NK-92 treated with Interleukin-12 subunit alpha and Interleukin-12 subunit beta, amount 100 ng/mL, for 24 hours (cell line): ENCODE measurements around the gene POMT2.
"Not testable (repeated sequence)": the region's sequence is repeated elsewhere in the genome, so short reads cannot be mapped to it uniquely, and the experiment has no call there.

Source experiments
- DNase-seq: peaks from one replicate; lab custom pipeline; 2025; lab: John Stamatoyannopoulos, UW

POMT2 gene, protein sequence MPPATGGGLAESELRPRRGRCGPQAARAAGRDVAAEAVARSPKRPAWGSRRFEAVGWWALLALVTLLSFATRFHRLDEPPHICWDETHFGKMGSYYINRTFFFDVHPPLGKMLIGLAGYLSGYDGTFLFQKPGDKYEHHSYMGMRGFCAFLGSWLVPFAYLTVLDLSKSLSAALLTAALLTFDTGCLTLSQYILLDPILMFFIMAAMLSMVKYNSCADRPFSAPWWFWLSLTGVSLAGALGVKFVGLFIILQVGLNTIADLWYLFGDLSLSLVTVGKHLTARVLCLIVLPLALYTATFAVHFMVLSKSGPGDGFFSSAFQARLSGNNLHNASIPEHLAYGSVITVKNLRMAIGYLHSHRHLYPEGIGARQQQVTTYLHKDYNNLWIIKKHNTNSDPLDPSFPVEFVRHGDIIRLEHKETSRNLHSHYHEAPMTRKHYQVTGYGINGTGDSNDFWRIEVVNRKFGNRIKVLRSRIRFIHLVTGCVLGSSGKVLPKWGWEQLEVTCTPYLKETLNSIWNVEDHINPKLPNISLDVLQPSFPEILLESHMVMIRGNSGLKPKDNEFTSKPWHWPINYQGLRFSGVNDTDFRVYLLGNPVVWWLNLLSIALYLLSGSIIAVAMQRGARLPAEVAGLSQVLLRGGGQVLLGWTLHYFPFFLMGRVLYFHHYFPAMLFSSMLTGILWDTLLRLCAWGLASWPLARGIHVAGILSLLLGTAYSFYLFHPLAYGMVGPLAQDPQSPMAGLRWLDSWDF

GRCh38 chr14:77320238-77320935 is at the start of gene POMT2:
POMT2 (minus strand) TSS chr14:77320883; CDS start chr14:77320681, 202 bp downstream.
- peak; percentile 88 for DNase-seq

GRCh38 chr14:77369285-77369684 is 48.6 kb upstream of the POMT2 start:
- DNase-seq: no peak

- DNase-seq: no peak
Observed at GRCh38 chr14:77364146-77364545, 43.5 kb upstream of the POMT2 start.

- DNase-seq: no peak
Observed at GRCh38 chr14:77359626-77360025, 38.9 kb upstream of the POMT2 start.

DNA sequence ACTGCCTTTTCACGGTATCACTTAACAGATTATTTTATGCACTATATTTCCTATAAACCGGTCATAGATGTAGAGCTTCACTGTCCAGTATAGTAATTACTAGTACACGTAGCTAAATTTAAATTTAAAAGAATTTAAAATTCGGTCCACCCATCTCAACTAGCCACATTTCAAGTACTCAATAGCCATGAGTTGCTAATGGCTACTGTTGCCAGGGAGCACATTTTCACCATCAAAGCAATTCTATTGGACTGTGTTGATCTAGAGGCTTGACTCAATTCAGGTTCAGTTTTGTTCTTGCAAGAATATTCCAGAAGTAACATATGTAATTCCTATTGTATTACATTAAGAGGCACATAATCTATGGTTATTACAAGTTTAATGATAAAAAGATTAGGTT is 36.2 kb upstream of the POMT2 start:
- DNase-seq: no peak

GRCh38 chr14:77355811-77356210 is 35.1 kb upstream of the POMT2 start:
- DNase-seq: no peak

- DNase-seq: no peak
Observed at GRCh38 chr14:77353469-77354141, 32.9 kb upstream of the POMT2 start.

- DNase-seq: no peak
Observed at GRCh38 chr14:77347751-77348150, 27.1 kb upstream of the POMT2 start.

GRCh38 chr14:77346495-77346894 is 25.8 kb upstream of the POMT2 start:
- DNase-seq: no peak

GRCh38 chr14:77344377-77344996 is 23.8 kb upstream of the POMT2 start:
- no peak for DNase-seq

DNA sequence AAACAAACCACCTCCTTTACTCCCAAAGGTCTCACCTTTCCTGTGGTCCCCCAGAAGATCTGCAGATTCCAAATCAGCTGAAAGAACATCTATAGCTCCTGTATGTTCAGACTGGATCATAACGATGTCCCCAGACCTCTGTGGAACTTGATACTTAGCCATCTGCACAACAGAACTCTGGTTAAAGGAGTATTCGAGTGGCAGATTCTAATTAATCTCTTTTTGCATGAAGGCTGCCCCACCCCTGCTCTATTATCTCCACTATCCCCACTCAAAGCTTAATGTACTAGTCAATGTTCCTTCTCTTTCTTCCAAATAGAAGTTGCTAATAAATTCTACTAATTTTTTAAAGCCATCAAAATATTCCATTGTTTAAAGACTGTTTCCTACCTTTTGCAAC is 23.0 kb upstream of the POMT2 start:
- no peak for DNase-seq

DNA sequence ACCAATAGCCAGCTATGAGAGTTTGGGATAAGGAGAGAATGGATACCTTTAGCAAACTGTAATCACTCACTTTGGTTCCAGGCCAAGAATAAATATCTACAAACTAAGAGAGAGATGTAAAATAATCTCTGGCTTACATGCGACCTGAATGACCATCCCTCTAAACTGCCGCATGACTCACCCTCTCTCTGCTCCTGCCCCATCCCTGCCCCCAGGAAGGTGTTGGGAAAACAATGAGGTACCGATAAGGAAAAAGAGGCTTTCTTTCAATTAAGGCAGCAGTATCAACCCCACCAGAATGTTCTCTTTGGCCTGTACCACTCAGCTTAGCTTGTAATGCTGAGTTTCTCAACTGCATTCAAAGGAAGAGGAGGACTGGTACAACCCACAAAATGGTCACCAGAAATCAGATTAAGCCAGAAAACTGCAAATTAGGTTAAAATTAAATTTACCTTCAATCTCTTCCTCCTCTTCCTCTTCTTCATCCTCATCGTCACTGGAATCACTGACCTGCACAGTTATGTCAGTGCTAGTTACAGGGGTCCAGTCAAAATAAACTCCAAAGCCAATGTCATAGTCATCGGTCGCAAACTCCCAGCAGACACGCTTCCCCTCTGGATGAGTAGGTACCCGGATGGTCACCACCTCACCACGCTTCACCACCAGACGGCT is 22.2 kb upstream of the POMT2 start:
- no peak for DNase-seq

DNA sequence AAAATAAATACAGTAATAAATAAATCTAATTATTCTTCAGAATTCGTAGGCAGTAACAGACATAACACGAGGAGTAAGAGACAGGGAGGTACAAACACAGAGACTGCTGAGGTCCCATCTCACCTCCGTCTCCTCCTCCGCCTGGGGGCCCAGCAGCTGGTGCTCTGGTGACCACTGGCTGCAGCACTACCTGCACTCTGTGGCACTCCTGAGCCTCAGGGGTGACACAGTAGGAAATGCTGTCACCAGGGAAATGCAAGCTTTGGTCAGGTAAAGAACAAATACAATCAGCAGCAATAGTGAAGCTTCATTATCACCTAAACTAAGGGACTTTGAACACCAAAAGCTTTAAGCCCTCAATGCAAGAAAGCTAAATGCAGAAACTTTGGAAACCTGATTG is 19.7 kb upstream of the POMT2 start:
- DNase-seq: no peak

GRCh38 chr14:77339407-77339806 is 18.7 kb upstream of the POMT2 start:
- DNase-seq: no peak

GRCh38 chr14:77338302-77338701 is 17.6 kb upstream of the POMT2 start:
- no peak for DNase-seq

- DNase-seq: no peak
Observed at GRCh38 chr14:77337880-77338279, 17.2 kb upstream of the POMT2 start.

DNA sequence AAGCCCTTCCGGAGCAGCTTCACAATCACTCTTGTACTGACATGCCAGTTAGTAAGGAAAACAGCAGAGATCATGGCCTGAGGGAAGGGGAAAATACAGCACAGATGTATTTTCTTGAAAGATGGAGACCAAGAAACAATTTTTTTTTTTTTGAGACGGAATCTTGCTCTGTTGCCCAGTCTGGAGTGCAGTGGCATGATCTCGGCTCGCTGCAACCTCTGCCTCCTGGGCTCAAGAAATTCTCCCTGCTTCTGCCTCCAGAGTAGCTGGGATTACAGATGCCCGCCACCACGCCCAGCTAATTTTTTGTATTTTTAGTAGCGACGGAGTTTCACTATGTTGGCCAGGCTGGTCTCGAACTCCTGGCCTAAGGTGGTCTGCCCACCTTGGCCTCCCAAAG is 16.6 kb upstream of the POMT2 start:
- DNase-seq: not testable (repeated sequence)

DNA sequence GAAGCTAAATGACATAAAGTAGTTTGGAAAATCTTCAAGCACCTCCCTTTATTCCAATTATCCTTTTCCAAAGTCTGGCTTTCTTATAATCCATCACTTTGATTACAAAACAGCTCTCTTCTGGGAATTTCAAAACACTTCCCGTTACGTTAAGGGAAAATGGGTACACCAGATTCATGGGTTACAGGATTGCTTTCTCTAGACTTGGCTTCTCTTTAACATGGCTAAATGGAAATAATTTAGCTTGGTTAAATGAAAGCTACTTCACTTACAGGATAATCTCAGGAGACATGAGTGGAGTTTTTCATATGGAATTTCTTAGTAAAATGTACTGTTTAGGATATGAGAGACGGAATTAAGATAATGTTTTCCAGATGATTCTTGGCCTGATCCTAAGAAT is 14.9 kb upstream of the POMT2 start:
- DNase-seq: no peak

GRCh38 chr14:77329872-77330271 is 9.2 kb upstream of the POMT2 start:
- no peak for DNase-seq

- DNase-seq: no peak
Observed at GRCh38 chr14:77327111-77327510, 6.4 kb upstream of the POMT2 start.

- DNase-seq: no peak
Observed at GRCh38 chr14:77325746-77326094, 5.0 kb upstream of the POMT2 start.
